ENCODE data around the gene OTUD4.
"Not testable (repeated sequence)": the region's sequence is repeated elsewhere in the genome, so short reads cannot be mapped to it uniquely, and the experiment has no call there.

Gene OTUD4

DNA sequence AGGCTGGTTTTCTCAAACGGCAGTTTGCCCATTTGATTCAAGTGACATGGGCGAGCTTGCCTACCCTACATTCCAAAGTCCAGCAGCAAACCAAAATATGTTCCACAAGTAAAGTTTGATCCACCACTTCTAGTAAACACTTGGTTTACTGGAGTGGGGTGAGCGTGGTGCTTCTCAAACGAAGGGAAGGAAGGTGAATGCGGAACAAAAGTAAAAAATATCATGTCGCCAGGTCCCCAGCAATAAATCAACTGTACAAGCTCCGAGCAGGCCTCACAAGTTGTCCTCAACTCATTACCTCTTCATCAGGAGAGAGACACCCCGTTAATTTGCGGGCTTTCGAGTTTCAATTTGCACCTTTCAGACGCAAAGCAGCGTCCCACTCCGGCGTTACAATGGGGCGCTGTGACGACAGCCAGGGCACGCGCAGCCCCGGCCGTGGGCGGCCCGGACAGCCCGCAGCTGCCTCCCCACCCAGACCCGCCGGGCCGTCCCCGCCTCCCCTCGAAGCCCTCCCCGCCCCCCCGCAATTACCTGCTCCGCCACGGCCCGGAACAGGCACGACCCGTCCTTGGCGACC, 1.0 kb downstream of the OTUD4 start:
- peak; percentile 78 for DNase-seq (ENCODE audit: low read depth)

DNA sequence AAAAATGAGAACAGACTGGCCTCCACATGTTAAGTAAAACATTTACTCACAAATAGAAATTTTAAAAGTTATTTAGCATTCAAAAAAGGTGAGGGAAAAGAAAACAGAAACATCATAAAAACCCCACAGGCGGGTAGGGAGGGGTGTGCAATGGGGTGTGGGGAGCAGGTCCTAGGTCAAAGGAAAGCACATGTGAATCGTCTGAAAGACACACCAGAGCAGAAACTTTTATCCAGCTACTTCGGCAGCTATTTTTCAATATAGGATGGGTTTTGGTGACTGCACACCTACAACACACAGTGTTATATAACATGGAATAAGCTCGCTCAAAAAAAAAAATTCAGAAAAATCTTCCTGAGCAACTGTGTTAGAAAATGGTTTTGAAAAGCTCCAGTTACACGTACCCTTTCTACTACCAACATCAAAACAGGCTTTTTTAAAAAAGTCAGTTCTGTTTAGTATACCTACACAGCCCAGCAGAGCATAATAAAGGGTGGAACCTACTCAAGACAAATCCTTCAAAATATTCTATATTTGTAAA, 1.6 kb downstream of the OTUD4 start:
- DNase-seq (ENCODE audit: low read depth), result no peak

DNA sequence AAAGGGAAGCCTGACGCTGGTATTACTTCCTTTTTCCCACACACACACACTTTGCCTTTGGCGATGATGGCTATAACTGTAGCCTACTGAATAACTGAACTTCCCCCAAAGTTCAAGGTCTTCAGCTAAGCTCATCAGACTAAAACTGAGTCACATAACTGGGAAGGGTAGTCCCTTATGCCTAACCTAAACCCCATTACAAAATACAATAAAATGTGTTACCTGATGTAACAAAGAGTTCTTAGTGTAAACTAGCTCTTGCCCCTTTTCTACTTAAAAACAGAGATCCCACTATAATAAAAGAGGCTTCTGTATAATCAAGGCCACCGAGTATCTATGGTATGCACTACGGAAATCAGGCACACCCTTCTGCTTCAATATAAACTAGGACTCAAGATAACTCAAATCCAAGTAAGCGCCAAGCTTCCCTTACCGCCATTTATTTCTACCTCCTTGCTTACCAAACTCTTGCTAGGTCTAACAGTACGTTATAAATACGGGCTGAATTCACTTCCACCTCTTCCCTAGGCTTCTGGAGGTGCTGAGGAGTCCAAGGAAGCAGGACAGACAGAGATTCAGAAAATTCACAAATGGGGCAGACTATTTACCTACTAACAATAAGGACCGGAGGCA, 2.4 kb downstream of the OTUD4 start:
- no peak for DNase-seq (ENCODE audit: low read depth)

DNA sequence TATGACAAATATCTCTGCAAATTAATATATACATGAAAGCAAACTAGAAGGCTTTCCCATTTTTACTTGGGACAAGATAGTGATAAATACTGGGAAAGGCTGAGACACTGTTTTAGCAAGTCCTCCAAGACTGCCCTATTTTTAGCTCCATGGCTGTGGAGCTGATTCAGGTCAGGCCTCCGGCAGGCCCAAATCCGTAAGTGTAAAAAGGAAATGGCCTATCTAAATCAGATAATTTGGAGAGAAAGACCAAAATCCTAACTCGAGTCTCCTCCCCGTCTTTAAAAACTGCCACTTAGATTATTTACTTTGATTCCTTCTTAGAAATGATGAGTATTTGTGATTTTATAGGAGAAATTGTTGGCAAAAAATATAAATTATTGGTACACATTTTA, 2.9 kb downstream of the OTUD4 start:
- DNase-seq (ENCODE audit: low read depth), result no peak

DNA sequence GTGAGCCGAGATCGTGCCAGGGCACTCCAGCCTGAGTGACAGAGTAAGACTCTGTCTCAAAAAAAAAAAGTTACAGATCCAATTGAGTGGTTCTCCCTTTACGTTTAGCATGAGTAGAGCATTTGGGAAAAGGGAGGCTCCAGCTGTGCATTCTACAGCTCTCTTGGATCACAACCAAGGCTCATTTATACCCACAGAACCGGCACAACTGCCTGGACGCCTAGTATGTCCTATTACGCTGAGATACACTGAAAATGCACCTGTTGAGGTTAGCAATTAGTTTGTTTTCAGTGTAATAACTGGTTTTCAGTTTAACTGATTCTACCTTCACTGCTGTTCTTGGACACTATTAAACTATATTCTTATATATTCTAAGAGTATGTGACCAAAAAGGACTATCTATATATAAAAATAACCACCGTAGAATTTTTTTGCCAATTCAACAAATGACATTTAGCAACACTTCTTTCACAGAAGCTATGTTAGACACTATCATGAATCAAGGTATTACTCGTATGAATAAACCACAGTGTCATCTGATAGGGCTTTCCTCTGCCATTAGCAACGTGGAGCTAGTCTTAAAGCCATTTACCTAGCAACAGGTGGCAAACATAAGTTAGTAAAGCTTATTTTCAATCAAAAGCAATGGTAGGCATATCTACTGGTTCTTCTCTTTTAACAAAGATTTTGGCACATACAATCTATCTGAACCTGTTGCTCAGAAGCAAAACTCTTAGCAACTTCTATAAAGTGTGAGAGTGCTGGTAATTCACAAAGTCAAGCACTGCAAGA, 3.6 kb downstream of the OTUD4 start:
- DNase-seq (ENCODE audit: low read depth), result no peak

DNA sequence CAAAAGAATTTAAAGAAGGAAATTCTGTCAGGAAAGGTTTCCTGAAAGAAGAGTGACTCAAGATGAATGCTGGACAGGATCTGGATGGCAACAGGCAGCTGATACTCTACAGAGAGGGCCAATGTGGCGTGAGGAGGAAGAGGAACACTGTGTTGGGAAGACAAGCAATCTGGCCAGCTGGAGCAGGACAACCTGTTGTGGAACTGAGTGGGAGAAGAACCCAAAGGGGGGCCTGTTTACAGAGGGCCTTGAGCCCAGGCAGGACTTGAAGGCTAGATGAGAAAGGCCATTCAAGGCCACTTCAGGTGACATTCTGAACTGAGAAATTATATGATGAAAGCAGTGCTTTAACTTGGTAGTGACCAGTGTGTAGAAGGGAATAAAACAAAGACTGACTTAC, 8.5 kb downstream of the OTUD4 start:
- no peak for DNase-seq (ENCODE audit: low read depth)

DNA sequence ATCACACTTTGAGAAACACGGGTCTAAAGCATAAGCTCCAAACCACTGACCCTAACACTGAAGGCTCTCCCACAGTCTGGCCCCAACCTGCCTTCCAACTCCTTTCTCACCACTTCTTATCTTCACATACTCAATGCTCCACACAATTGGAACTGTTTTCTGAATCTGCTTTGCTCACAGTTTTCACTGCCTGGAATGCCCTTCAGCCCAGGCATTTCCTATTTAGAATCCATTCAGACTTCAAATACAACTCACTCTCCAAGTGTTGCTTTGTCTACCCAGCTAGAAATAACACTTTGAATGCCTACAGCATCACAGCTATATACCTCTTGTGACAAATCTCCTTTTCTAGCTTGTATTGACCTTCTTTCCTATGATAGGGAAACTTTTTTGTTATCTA, 10.2 kb downstream of the OTUD4 start:
- no peak for DNase-seq (ENCODE audit: low read depth)

DNA sequence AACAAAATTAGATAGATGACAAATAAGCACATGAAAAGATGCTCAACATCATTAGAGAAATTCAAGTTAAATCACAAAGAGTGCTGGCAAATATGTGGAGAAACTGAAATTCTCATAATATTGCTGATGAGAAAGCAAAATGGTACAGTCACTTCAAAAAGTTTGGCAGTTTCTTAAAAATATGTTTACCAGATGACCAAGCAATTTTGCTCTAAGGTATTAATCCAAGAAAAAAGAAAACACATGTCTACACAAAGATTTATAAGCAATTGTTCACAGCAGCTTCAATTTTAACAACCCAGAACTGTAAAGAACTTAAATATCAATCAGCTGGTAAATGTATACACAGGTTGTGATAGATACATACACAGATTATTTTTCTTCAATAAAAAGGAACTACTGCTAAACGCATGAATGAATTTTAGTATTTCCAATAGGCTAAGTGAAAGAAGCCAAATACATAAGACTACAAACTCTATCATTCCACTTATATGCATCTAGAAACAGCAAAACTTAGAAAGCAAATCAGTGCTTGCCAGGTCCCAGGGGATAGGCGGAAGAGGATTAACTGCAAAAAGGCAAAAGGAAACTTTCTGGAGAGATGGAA, 11.7 kb downstream of the OTUD4 start:
- no peak for DNase-seq (ENCODE audit: low read depth)

DNA sequence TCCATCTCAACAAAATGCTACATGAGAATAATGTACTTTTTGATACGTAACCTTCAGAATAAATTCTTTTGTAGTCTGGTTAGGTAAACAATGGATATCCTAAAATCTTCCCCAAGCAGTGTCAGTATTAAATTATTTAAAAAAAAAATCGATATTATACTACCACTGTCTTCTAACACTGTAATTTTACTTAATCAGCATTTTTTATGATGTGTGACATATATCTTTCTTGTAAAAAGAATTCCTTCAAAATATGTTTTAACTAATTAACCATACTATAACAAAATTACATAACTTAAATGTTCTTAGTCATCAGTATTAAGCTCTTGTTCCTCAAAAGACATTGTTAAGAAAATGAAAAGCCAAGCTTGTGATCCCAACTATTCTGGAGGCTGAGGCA, 12.5 kb downstream of the OTUD4 start:
- no peak for DNase-seq (ENCODE audit: low read depth)

DNA sequence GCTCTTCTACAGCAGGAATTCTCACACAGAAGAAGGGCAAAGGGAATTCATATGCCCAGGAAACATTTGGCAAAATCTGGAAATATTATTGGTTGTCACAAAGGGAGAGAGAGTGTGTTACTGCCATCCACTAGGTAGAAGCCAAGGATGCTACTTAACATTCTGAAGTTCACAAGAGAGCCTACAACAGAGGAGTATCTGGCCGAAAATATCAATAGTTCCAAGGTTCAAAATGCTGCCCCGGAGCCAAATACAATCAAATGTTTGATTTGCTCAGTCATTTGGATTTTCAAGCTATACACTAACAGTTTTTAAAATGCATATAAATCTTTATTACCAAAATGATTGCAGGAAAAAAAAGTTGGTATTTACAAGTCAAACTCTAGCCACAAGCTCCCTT, 18.8 kb downstream of the OTUD4 start:
- DNase-seq (ENCODE audit: low read depth), result no peak

DNA sequence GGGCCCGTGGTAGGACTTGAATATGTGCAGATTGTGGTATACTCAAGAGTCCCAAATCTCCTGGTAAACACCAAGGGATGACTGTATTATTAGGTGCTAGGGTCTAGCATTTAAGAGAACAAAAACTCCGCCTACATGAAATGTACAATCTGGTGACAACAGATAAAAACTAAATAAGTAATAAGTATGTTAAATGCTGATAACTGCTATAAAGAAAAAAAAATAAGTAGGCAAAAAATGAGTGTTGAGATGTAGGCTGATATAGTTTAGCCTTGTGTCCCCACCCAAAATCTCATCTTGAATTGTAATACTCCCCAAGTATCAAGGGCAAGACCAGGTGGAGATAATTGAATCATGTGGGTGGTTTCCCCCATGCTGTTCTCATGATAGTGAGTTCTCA, 23.4 kb downstream of the OTUD4 start:
- no peak for DNase-seq (ENCODE audit: low read depth)

DNA sequence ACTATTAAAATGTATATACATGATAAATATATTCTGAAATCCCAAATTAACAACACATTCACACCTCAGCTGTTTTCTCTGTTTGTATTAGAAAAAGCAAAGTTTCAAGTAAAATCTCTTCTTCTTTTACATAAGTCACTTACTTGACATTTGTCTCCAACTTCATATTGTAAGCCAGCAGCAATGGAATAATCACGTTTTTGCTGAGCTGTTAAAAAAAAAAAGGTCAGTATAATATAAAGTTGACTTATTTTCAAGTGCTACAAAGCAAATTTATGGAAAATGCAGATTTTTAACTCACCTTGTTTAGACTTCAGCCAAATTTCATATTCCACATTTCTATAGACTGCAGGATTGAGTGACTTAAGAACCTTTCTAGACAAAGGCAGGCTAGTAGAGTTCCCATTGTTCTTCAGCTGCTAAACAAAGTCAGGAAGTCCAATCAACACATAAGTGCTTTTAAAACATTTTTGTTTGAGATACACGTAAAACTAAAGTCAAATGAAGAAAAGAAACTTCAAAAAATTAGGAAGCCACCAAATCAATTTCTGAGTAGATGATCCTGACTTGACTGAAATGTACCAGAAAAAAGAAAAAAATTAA, 25.0 kb downstream of the OTUD4 start:
- no peak for DNase-seq (ENCODE audit: low read depth)

DNA sequence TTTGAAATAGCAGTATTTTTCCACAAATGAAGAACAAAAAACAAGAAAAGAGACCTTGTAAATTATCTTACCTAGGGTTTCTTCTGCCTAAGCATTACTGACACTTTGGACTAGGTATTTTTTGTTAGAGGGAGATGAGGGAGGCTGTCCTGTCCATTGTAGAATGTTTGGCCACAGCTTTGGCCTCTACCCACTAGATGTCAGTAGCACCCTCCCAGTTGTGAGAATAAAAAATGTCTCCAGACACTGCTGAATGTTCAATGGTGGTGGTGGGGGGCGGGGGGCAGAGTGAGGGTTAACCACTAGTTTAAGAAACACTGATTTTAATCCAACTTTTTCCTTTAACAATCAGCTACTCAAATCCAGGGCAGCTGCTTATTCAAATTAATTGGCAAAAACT, 25.8 kb downstream of the OTUD4 start:
- no peak for DNase-seq (ENCODE audit: low read depth)

DNA sequence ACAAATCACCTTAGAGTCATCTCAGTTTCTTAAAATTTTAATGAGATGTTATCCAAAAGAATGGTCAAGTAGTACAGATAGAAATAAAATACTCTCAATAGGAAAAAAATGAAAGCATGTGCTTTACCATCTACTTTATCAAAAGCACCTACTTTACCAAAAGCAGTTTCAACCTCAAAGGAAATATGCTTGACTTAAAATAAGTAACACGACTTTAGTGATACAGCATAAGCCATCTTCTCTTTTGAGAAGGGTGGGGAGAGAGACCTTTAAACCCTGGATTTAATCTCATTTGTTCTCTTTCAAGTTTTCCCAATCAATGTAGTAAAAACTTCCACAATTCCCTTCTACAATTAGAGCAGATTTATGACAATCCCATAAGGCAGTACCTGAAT, 26.5 kb downstream of the OTUD4 start:
- DNase-seq (ENCODE audit: low read depth), result no peak

DNA sequence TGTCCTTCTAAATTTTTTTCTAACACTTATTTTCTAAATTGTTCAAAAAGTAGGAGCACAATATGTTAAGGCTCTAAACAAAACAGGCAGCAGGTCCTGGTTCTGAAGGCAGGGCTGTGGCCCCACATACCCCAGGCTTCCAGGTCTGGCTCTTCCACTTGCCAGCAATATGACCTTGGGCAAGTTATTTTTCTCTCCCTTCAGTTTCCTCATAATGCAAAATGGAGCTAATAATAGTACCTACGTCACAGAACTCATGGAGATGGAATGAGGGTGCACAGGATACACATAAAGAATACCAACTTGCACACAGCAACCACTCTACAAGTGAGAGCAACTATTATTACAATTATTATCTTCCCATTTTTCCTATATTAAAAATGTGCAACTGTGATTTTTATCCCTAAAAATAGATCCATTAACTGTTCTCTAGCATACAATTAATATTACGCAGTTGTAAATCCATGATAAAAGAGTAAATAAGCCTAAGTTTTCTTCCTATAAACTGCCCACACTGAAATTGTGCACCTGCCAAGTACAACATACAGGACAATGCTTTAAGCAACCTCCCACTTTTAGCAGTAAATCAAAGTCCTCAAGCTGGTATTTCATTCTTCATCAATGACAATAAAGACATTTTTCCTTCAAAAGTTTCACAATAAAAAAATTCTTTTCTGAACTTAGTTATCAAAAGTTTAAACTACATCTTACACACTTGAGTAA, 27.0 kb downstream of the OTUD4 start:
- DNase-seq (ENCODE audit: low read depth), result no peak

DNA sequence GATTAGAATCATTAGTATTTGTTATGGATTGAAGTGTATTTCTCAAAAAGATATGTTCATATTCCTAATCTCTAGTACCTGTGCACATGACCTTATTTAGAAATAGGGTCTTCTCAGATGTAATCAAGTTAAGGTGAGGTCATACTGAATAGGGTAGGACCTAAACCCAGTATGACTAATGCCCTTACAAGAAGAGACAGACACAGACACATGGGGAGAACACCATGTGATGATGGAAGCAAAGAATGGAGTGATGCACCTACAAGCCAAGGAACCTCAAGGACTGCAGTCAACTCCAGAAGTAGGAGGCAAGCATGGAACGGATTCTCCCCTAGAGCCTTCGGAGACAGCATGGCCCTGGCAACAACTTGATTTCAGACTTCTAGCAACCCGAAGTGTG, 31.4 kb downstream of the OTUD4 start:
- DNase-seq (ENCODE audit: low read depth), result no peak

DNA sequence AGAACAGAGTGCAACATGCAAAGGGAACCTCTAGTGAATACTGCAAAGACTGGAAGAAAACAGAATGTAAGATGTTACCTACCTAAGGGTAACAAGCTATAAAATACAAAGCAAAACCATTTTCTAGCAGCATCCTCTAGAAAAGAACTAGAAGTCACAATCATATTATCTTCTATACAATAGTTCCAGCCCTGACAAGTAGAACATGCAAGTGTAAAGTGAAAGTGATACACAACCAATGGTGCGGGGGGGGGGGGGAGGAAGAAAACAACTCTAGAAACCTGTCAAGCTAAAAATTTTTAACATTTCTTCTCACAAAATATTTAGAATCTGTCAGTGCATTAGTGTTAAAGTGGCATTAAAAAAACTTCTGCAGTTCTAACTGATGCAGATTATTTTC, 44.2 kb downstream of the OTUD4 start:
- DNase-seq (ENCODE audit: low read depth), result not testable (repeated sequence)

DNA sequence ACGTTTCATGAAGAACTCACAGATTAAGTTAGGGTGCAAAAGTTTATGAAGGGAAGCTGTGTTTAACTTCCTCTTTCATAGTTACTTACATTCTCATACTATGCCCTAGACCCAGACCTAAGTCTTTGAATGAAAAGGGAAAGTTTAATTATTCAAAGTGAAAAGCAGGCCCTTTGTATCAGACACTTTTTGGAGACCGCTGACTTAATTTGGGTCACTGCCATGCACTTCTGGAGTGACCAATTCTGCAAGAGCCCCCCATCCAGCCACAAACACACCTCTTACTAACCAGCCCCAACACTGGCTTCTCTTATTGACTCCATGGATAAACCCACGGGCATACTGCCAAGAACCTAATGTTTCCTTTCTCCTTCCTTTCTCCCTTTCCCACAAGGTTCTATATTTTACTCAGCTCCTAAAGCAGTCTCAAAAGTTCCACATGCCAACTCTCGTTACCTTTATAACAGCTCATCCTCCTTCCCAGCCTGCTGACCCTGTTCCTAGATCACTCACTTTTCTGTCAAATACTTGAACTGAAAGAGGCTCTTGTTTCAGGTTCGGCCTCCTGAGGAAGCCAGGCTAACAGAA, 47.8 kb downstream of the OTUD4 start:
- DNase-seq (ENCODE audit: low read depth), result no peak

DNA sequence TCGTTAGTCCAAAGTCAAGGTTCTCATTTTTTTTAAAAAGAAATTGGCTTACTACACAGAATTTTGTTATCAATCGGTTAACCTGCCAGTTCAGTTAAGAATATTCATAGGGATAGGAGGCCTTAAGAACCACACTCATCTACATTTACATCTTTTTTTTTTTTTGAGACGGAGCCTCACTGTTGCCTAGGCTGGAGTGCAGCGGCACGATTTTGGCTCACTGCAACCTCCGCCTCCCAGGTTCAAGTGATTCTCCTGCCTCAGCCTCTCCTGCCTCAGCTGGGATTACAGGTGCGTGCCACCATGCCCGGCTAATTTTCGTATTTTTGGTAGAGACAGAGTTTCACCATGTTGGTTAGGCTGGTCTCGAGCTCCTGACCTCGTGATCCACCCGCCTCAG, 48.5 kb downstream of the OTUD4 start:
- no peak for DNase-seq (ENCODE audit: low read depth)

DNA sequence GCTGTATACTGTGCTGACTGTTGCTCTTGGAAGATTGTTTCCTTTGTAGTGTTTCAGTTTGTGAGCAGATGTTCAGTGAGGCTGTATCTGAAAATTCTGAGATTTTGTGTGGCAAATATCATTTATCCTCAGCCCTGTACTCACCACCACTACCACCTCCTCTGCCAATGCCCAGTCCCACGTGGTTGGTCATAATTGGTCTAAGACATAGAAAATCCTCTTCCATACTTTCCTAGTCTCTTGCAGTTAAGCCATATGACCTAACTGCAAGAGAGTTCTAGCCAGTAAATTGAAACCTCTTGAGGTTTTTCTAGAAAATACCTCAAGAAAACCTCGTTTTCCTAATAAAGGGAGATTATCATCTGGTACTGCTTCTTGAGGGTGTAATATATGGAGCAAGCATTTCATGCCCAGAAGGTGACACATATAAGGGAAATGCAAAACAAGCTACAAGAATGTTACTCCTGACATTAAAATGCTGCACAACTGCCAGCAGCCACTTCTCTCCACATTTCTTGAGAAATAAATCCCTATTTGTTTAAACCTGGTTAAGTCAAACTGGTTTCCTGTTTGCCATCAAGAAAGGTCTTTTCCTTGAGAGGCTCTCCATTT, 49.5 kb downstream of the OTUD4 start:
- DNase-seq (ENCODE audit: low read depth), result no peak

DNA sequence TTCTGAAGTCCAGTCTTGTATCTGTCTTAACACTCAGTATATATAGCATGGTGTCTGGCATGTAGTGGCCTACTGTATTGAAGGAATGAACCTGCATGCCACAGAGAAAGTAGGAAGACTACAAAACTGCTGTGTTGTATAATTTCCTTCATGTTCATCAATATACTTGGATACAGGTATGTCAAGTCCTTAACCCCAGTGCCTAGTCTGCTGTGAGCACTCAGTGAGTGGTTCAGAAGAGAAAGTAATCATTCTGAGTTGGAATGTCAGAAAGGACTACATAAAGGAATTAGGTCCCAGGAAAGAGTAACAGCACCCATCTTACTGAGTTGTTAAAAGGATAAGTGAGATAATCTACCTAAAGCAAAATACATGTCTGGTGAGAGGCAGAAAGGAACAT, 50.3 kb downstream of the OTUD4 start:
- no peak for DNase-seq (ENCODE audit: low read depth)
